Sigmoid colon (tissue), 7 donors: ENCODE data around the gene NOL9. TPM values are rescaled to one million over a fixed set of nuclear protein-coding genes. Genes with fewer than 3 reads are reported as not detected.

ENCODE experiments used
- DNase-seq: peaks from one replicate; pipeline ENCODE4 v3.0.0-alpha.2; 2019
- H3K27ac ChIP-seq, 4 donors: fragments of 200-600 bp; sonication (generic); one replicate each; pipeline ENCODE4 v1.5.1; 2016 to 2019; ENCODE audit warnings: mild to moderate bottlenecking in 1 of 4
- H3K27me3 ChIP-seq, 3 donors: fragments of 200-600 bp; sonication (generic); one replicate each; pipeline ENCODE4 v1.5.1; 2019; ENCODE audit warnings: mild to moderate bottlenecking in 1 of 3
- H3K36me3 ChIP-seq, 4 donors: fragments of 200-600 bp; sonication (generic); one replicate each; pipeline ENCODE4 v1.5.1; 2016 to 2019
- H3K4me1 ChIP-seq, 4 donors: fragments of 200-600 bp; sonication (generic); one replicate each; pipeline ENCODE4 v1.5.1; 2017 to 2019
- H3K4me3 ChIP-seq, 4 donors: fragments of 200-600 bp; sonication (generic); one replicate each; pipeline ENCODE4 v1.5.1; 2017 to 2019; ENCODE audit warnings: mild to moderate bottlenecking in 2 of 4, moderate library complexity in 1 of 4
- H3K9me3 ChIP-seq, 4 donors: fragments of 200-600 bp in 3 of 4; sonication (generic) in 3 of 4; one replicate each; pipeline versions ENCODE4 v1.5.1 to v1.6.1; 2013 to 2019
- CTCF ChIP-seq, 4 experiments: fragments of 450-650 bp in 3 of 4; fragments of 200-600 bp in 1 of 4; IDR thresholded peaks; one replicate each; pipeline ENCODE4 v1.5.1; 2016 to 2019; ENCODE audit warnings: antibody characterized with exemption in 4 of 4, mild to moderate bottlenecking in 3 of 4, moderate library complexity in 2 of 4
- EP300 ChIP-seq, 4 donors: sonication (generic); formaldehyde crosslinking; IDR thresholded peaks; one replicate each; pipeline ENCODE4 v1.6.1; 2017; ENCODE audit warnings: antibody characterized with exemption in 4 of 4
- POLR2A ChIP-seq, 2 donors: fragments of 450-650 bp; IDR thresholded peaks; one replicate each; pipeline ENCODE4 v1.6.1; 2016; ENCODE audit warnings: antibody characterized with exemption in 2 of 2, mild to moderate bottlenecking in 2 of 2, moderate library complexity in 2 of 2
- POLR2AphosphoS5 ChIP-seq, 4 donors: sonication (generic); formaldehyde crosslinking; IDR thresholded peaks; one replicate each; pipeline ENCODE4 v1.6.1; 2017; ENCODE audit warnings: antibody characterized with exemption in 4 of 4
- WGBS, 2 donors: extraction: QIAGEN DNeasy Blood & Tissue Kit; methylation state at CpG; one replicate each; pipeline ENCODE4 v1.1.7; 2013; 5-methylcytosine and 5-hydroxymethylcytosine counted together
- intact Hi-C: fragments of 100-400 bp; cut with DNase I; formaldehyde crosslinking; loops from one replicate; pipeline ENCODE4 v1.15.1; 2023
- polyA plus RNA-seq, 3 donors: library from polyadenylated mRNA; stranded (reverse); fragments of 200-250 nt; gene quantifications; one replicate each; pipeline ENCODE4 v1.2.3, GENCODE V29; 2013
- total RNA-seq, 4 donors: library from RNA; depleted of rRNA; stranded (reverse); fragments of >200 nt; gene quantifications; one replicate each; pipeline ENCODE4 v1.1.0, GENCODE V29; 2016
- donor health status: healthy with polysubstance abuse.
- donor health status: Bipolar disorder and iron deficiency.
- donor health status: healthy.

NOL9 gene
- total and polyA plus RNA-seq, 7 donors = 1.2 to 29.6 (median 17.3) TPM

- 11 to 18% methylated on average over 13 of the region's 13 CpGs for WGBS, 2 donors
- Histone ChIP-seq H3K36me3 (no peaks in the 10 kb centered on the region), H3K9me3 (no peaks in the 10 kb centered on the region), H3K4me3 (peak overlapping the region in 3 of 4 donors; percentile 29 to 49 (median 48)), H3K4me1 (peaks cover 0 to 26% (median 22%) of the 10 kb centered on the region in 4 donors), H3K27me3 (peaks cover 16 to 37% (median 22%) of the 10 kb centered on the region in 3 donors), H3K27ac (peak overlapping the region in 1 of 4 donors; percentile 39)
- intact Hi-C loops = loop anchor here (5.0 kb wide), 1 partner anchor 163 kb away; no protein-coding TSS in a partner anchor
- no peak for DNase-seq
- TF ChIP-seq EP300 (IDR thresholded peaks at IDR 0.05) = no peak
- no peak for TF ChIP-seq CTCF (IDR thresholded peaks at IDR 0.05)
- no peak for TF ChIP-seq POLR2AphosphoS5 (IDR thresholded peaks at IDR 0.05)
- TF ChIP-seq POLR2A (IDR thresholded peaks at IDR 0.05) = no peak
Measured at GRCh38 chr1:6484826-6485167, 69.5 kb downstream of the NOL9 start.

- no peak for TF ChIP-seq POLR2AphosphoS5 (IDR thresholded peaks at IDR 0.05)
- TF ChIP-seq CTCF (IDR thresholded peaks at IDR 0.05) = no peak
- no peak for TF ChIP-seq EP300 (IDR thresholded peaks at IDR 0.05)
- TF ChIP-seq POLR2A (IDR thresholded peaks at IDR 0.05) = no peak
- no peak overlapping the region for H3K27ac ChIP-seq
- peaks cover 0 to 22% (median 20%) of the 10 kb centered on the region in 4 donors for H3K4me1 ChIP-seq
- intact Hi-C loops = no loop called here
- 90 to 96% methylated on average over 7 of the region's 7 CpGs for whole genome bisulfite sequencing, 2 donors
- peaks cover 16 to 35% (median 22%) of the 10 kb centered on the region in 3 donors for H3K27me3 ChIP-seq
- no peak overlapping the region for H3K4me3 ChIP-seq
- no peaks in the 10 kb centered on the region for H3K9me3 ChIP-seq
- DNase-seq = no peak
- no peaks in the 10 kb centered on the region for H3K36me3 ChIP-seq
Measured at GRCh38 chr1:6483761-6484117, 70.6 kb downstream of the NOL9 start.

GRCh38 chr1:6483017-6483760, 71.1 kb downstream of the NOL9 start:
- TF ChIP-seq CTCF (IDR thresholded peaks at IDR 0.05) (no peak), POLR2A (IDR thresholded peaks at IDR 0.05) (no peak), EP300 (IDR thresholded peaks at IDR 0.05) (no peak), POLR2AphosphoS5 (IDR thresholded peaks at IDR 0.05) (no peak)
- DNase-seq = no peak
- no peak overlapping the region for H3K4me3 ChIP-seq
- WGBS, 2 donors = 32 to 71% methylated on average over 14 of the region's 14 CpGs
- H3K9me3 ChIP-seq = no peaks in the 10 kb centered on the region
- peaks cover 16 to 35% (median 22%) of the 10 kb centered on the region in 3 donors for H3K27me3 ChIP-seq
- no peak overlapping the region for H3K27ac ChIP-seq
- H3K4me1 ChIP-seq = peaks cover 0 to 22% (median 20%) of the 10 kb centered on the region in 4 donors
- intact Hi-C loops = no loop called here
- no peaks in the 10 kb centered on the region for H3K36me3 ChIP-seq

DNA sequence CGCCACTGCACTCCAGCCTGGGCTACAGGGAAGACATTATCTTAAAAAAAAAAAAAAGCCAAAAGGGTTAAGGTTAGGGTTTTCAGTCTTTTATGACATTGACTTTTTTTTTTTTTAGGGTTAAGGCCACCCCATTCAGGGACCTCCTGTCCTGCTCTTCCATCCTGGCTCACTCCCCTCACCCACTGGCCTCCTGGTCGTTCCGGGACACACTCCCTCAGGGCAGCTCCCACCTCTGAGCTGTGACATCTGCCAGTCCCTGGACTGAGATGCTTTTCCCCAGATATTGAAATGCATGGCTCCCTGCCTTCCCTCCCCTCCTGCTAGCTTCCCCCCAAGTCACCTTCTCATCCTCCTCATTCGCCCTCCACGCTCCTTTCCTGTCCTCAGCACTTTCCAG, 72.5 kb downstream of the NOL9 start:
- intact Hi-C loops = no loop called here
- no peak for DNase-seq

More for the DNA sequence above, 72.5 kb downstream of the NOL9 start:
- TF ChIP-seq EP300 (IDR thresholded peaks at IDR 0.05) = no peak
- no peak for TF ChIP-seq POLR2A (IDR thresholded peaks at IDR 0.05)
- TF ChIP-seq POLR2AphosphoS5 (IDR thresholded peaks at IDR 0.05) = no peak
- no peak for TF ChIP-seq CTCF (IDR thresholded peaks at IDR 0.05)
- 72 to 82% methylated on average over 5 of the region's 5 CpGs for WGBS, 2 donors
- Histone ChIP-seq H3K4me3 (no peak overlapping the region), H3K4me1 (peaks cover 0 to 21% (median 20%) of the 10 kb centered on the region in 4 donors), H3K27me3 (peaks cover 16 to 31% (median 22%) of the 10 kb centered on the region in 3 donors), H3K9me3 (no peaks in the 10 kb centered on the region), H3K27ac (no peak overlapping the region), H3K36me3 (no peaks in the 10 kb centered on the region)
